ENCODE measurements around the gene FAT1.

DNA sequence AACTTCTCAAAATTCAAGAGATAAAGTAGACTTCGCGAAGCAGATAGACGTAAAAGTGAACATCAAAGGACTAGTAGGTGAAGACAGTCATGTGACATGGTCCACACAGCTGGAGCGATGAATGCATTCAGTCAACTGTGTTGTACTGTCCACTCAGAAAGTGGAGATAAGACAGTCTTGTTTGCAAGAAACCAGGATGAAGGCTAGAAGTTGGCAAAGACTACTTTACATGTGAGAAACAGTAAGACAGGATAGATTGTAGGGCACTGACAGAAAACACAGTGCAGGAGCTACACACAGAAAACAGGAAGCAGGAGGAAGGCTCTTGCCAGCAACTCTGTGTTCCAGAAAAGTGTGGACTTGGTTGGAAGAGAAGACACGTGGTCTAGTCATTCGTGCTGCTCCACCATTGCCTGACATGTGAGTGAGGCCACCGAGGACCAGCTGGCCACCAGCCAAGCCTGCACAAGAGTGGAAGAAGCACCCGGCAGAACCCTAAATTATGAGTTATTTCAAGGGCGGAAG lies 78.9 kb downstream of the FAT1 start:
- TF ChIP-seq CTCF (IDR thresholded peaks at IDR 0.05 in 4 of 5, conservative IDR thresholded peaks at IDR 0.05 in 1 of 5) (no peak), POLR2A (IDR thresholded peaks at IDR 0.05) (no peak)

Measured in gastrocnemius medialis (tissue), 4 donors.